Mesothelial cell of epicardium (in vitro differentiated cells): ENCODE measurements around the gene GRAMD1B. TPM values are rescaled to one million over a fixed set of nuclear protein-coding genes. Genes with fewer than 3 reads are reported as not detected.
A peak's percentile ranks its signal among the peaks of the same experiment; 100 is the strongest.

Experiments
- DNase-seq, 2 experiments: peaks; one replicate each; pipeline ENCODE4 v3.0.0; 2021; ENCODE audit warnings: low spot score in 2 of 2; ENCODE audit not compliant: unreplicated experiment in 2 of 2
- H3K27ac Mint-ChIP-seq: 2 replicates; pipeline ENCODE4 v1.8.0; 2021; ENCODE audit warnings: mixed read lengths
- H3K27me3 Mint-ChIP-seq: 2 replicates; pipeline ENCODE4 v1.8.0; 2021; ENCODE audit warnings: low read depth, mixed read lengths
- H3K36me3 Mint-ChIP-seq: 2 replicates; pipeline ENCODE4 v1.8.0; 2021; ENCODE audit warnings: mixed read lengths
- H3K4me1 Mint-ChIP-seq: 2 replicates; pipeline ENCODE4 v1.8.0; 2021; ENCODE audit warnings: mixed read lengths
- H3K4me3 Mint-ChIP-seq: 2 replicates; pipeline ENCODE4 v1.8.0; 2021; ENCODE audit warnings: mild to moderate bottlenecking, moderate library complexity, mixed read lengths
- H3K9me3 Mint-ChIP-seq: 2 replicates; pipeline ENCODE4 v1.8.0; 2021; ENCODE audit warnings: mixed read lengths
- total RNA-seq: library from RNA; stranded (reverse); gene quantifications from 3 replicates; pipeline ENCODE4 v1.2.1, GENCODE V29; 2021
- TF ChIP-seq, protein P1 (sequence below): fragments of 200-600 bp; sonication (generic); IDR thresholded peaks from one replicate; pipeline ENCODE4 v1.5.0; 2021; ENCODE audit warnings: antibody characterized with exemption; ENCODE audit not compliant: unreplicated experiment

GRAMD1B gene
- total RNA-seq, 1 donor from 2014 or later: 8.4 TPM

DNA sequence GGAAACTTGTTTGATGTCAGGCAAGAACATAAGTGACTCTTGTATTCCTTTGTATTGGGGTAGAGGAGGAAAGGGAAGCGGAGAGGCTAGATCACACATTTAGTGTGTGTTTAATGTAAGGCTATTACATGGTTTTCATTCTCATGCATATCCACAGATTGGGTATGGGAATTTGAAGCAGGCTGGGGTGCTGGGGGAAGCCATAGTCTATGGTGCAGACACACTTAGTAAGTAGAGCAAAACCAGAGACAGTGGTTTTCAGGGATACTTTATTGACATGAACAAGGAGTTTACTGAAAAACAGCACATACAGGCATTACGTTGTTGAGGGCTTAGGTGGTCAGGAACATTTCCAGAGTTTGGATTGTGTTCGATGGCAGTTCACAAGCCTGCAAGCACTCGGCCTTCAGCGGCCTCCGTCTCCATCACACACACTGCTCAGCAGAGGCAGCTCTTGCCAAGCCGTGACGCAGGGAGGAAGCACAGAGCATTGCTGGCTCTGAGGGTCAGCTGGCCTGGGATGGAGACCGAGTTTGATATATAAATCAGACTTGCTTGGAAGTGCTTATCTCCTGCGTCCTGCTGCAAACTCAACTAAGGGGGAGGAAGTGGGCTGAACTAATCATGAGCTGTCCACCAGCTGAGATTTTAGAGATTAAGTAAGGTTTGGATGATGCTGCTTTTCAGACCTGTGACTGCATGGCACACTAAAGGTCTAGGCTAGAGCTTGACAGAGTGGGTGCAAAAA is 199.0 kb downstream of the GRAMD1B start:
- TF ChIP-seq, protein P1, sequence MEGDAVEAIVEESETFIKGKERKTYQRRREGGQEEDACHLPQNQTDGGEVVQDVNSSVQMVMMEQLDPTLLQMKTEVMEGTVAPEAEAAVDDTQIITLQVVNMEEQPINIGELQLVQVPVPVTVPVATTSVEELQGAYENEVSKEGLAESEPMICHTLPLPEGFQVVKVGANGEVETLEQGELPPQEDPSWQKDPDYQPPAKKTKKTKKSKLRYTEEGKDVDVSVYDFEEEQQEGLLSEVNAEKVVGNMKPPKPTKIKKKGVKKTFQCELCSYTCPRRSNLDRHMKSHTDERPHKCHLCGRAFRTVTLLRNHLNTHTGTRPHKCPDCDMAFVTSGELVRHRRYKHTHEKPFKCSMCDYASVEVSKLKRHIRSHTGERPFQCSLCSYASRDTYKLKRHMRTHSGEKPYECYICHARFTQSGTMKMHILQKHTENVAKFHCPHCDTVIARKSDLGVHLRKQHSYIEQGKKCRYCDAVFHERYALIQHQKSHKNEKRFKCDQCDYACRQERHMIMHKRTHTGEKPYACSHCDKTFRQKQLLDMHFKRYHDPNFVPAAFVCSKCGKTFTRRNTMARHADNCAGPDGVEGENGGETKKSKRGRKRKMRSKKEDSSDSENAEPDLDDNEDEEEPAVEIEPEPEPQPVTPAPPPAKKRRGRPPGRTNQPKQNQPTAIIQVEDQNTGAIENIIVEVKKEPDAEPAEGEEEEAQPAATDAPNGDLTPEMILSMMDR: no peak
- H3K4me1 Mint-ChIP-seq: peaks cover 21% of the 10 kb centered on the region
- no peaks in the 10 kb centered on the region for H3K36me3 Mint-ChIP-seq

DNA sequence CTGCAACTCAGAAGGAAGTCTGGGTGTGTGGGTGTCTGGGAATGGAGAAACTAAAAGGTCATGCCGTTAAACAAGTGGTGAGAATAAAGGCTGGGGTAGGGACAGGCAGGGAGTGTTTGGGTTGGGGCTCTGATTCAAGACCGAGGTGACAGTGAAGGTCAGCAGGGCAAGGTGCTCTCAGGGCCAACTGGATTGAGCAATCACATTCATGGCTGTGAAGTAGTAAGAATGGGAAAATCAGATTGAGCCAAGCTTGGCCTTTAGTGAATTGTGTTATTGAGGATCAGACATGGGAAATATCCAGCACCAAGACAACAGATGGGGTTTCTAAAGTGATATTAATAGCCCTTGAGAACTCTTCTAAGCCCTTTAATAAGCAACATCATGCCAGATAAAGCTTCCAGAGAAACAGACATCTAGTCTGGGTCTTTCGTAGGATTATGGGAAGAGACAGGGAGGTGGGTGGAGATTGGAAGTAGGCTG is 200.1 kb downstream of the GRAMD1B start:
- Mint-ChIP-seq H3K4me3 (no peak overlapping the region), H3K4me1 (peaks cover 21% of the 10 kb centered on the region), H3K27ac (no peak overlapping the region), H3K9me3 (no peaks in the 10 kb centered on the region), H3K27me3 (peaks cover 22% of the 10 kb centered on the region), H3K36me3 (no peaks in the 10 kb centered on the region)
- TF ChIP-seq, protein P1: no peak
- DNase-seq: no peak

More for the DNA sequence above, 199.0 kb downstream of the GRAMD1B start:
- Mint-ChIP-seq H3K27me3 (peaks cover 17% of the 10 kb centered on the region), H3K9me3 (no peaks in the 10 kb centered on the region), H3K27ac (no peak overlapping the region), H3K4me3 (no peak overlapping the region)
- peak in 1 of 2 experiments; percentile 42 for DNase-seq

DNA sequence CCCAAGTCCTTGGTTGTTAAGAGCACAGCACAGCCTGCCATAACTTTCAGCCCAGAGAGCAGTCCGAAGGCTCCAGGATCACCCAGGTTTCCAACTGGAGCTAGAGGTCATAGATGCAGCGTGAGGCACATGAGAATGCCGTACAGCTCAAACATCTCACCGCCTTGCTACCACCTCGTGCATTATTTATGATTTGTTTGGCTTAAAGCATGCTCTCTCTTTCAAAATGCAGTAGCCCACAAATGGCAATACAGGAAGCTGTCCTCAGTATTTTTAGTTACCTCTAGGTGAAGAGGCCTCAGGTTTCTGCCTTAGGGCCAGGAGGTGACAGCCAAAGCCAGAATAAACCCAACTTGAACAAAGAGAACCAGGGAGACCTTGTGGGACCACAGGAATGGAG is 210.0 kb downstream of the GRAMD1B start:
- DNase-seq: no peak
- Mint-ChIP-seq H3K4me1 (no peaks in the 10 kb centered on the region), H3K27ac (no peak overlapping the region), H3K9me3 (no peaks in the 10 kb centered on the region), H3K4me3 (no peak overlapping the region), H3K36me3 (no peaks in the 10 kb centered on the region), H3K27me3 (peaks cover 47% of the 10 kb centered on the region)
- TF ChIP-seq, protein P1: no peak

DNA sequence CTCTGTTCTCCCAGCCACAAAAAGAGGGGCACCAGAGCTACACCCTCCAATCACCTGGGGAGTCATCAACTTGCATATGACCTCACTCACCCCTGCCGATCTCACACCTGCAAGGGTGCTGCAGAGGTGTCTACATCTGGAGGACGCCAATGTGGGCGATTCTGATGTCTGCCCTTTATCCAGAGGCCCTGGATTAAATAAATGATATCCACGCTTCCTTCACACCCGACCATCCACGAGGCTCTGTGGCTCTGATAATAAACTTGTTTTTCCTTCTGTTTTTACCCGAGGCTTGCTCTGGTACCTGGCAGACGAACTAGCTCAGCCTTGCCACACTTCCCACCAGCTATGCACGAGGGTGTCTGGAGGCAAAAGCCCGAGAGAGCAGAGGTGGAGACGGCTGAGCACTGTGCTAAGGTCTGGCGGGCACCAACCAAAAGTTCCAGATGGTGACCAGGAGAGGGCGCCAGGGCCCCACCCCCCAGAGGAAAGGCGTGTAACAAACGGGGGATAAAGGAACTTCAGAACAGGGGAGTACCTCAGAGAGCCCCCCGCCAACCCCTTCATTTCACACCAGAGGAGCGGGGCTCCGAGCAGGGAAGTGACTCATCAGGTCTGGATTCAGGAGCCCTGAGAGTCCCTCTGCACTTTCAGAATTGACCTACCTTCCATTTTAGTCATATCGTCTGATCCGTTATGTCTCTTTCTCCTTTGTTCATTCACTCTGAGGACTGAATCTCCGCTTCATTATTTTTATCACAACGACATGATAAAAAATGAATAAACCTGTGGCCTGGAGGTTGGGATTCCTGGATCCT is 210.8 kb downstream of the GRAMD1B start:
- Mint-ChIP-seq H3K4me1 (no peaks in the 10 kb centered on the region), H3K27me3 (peaks cover 47% of the 10 kb centered on the region), H3K4me3 (no peak overlapping the region), H3K27ac (no peak overlapping the region), H3K9me3 (no peaks in the 10 kb centered on the region), H3K36me3 (no peaks in the 10 kb centered on the region)
- TF ChIP-seq, protein P1: peak; percentile 67
- peak in 1 of 2 experiments; percentile 56 for DNase-seq

DNA sequence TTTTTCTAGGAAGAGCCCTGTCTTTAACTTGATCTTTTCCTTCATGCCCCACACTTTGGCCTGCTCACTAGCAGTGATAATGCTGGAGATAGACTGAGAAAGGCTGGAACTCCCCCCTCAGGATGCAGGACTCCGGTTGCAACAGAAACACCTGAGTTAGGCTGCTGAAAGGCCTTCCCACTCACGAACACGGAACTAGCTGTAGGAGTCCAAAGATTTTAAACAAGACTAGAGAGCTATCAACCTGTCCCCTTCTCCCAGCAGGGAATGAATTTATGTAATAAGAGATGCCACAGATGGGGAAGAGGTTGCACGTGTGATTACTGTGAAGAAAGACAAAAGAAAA is 211.4 kb downstream of the GRAMD1B start:
- H3K4me3 Mint-ChIP-seq: no peak overlapping the region
- no peaks in the 10 kb centered on the region for H3K4me1 Mint-ChIP-seq
- H3K36me3 Mint-ChIP-seq: no peaks in the 10 kb centered on the region
- TF ChIP-seq, protein P1: no peak
- no peak overlapping the region for H3K27ac Mint-ChIP-seq
- DNase-seq: no peak
- H3K9me3 Mint-ChIP-seq: no peaks in the 10 kb centered on the region
- H3K27me3 Mint-ChIP-seq: peaks cover 53% of the 10 kb centered on the region
